Stimulated activated naive CD8-positive, alpha-beta T cell treated with anti-CD3 and anti-CD28 coated beads, Interleukin-15, Interleukin-2, amounts not matched to agents 100 U/mL and 50 U/mL, for 24 hours (primary cell): ENCODE data around the gene ITPKB.
A peak's percentile ranks its signal among the peaks of the same experiment; 100 is the strongest.

ENCODE experiments used
- ATAC-seq: fragments of 150-1000 bp; cut with Tn5 transposase; one replicate; pipeline ENCODE4 v1.10.0; 2021
- DNase-seq: peaks from one replicate; pipeline ENCODE4 v3.0.0; 2021

ITPKB gene

GRCh38 chr1:226665505-226666163 is 73.4 kb downstream of the ITPKB start:
- ATAC-seq (no peak), DNase-seq (no peak)

- ATAC-seq (no peak), DNase-seq (no peak)
These were observed 74.5 kb downstream of the ITPKB start for GRCh38 chr1:226664413-226665101.

GRCh38 chr1:226663327-226663704 is 75.8 kb downstream of the ITPKB start:
- DNase-seq (no peak), ATAC-seq (no peak)

- ATAC-seq: peak; percentile 93
- peak; percentile 84 for DNase-seq
These were observed 76.3 kb downstream of the ITPKB start for GRCh38 chr1:226662642-226663326.

GRCh38 chr1:226661965-226662364 is 77.1 kb downstream of the ITPKB start:
- DNase-seq (no peak), ATAC-seq (no peak)

GRCh38 chr1:226661271-226661670 is 77.8 kb downstream of the ITPKB start:
- no peak for ATAC-seq
- no peak for DNase-seq

GRCh38 chr1:226660410-226661182 is 78.5 kb downstream of the ITPKB start:
- ATAC-seq (no peak), DNase-seq (no peak)

GRCh38 chr1:226659641-226660040 is 79.4 kb downstream of the ITPKB start:
- ATAC-seq: no peak
- no peak for DNase-seq

- ATAC-seq (no peak), DNase-seq (no peak)
These were observed 79.9 kb downstream of the ITPKB start for GRCh38 chr1:226659136-226659535.

- no peak for DNase-seq
These were observed 80.4 kb downstream of the ITPKB start for GRCh38 chr1:226658546-226659125.

GRCh38 chr1:226657895-226658545 is 81.1 kb downstream of the ITPKB start:
- ATAC-seq (no peak), DNase-seq (no peak)

More at GRCh38 chr1:226658546-226659125, 80.4 kb downstream of the ITPKB start:
- ATAC-seq: no peak

- ATAC-seq (no peak), DNase-seq (no peak)
These were observed 82.3 kb downstream of the ITPKB start for GRCh38 chr1:226656601-226657277.

GRCh38 chr1:226656201-226656600 is 82.9 kb downstream of the ITPKB start:
- DNase-seq: no peak
- ATAC-seq: no peak

GRCh38 chr1:226655251-226656163 is 83.6 kb downstream of the ITPKB start:
- DNase-seq: no peak
- no peak for ATAC-seq

- no peak for DNase-seq
- ATAC-seq: no peak
These were observed 84.4 kb downstream of the ITPKB start for GRCh38 chr1:226654668-226655055.

- no peak for ATAC-seq
- DNase-seq: no peak
These were observed 84.9 kb downstream of the ITPKB start for GRCh38 chr1:226654046-226654667.

GRCh38 chr1:226653311-226653921 is 85.7 kb downstream of the ITPKB start:
- peak; percentile 82 for ATAC-seq
- peak; percentile 58 for DNase-seq

GRCh38 chr1:226652613-226653012 is 86.5 kb downstream of the ITPKB start:
- ATAC-seq (no peak), DNase-seq (no peak)

- ATAC-seq (no peak), DNase-seq (no peak)
These were observed 87.4 kb downstream of the ITPKB start for GRCh38 chr1:226651732-226652105.
